H1 (cell line): Measurements from ENCODE around the gene SPEF2. TPM values are rescaled to one million over a fixed set of nuclear protein-coding genes. Genes with fewer than 3 reads are reported as not detected.

ENCODE experiments used
- ASH2L ChIP-seq: fragments of 200-600, 300-600 bp; sonication (generic); IDR thresholded peaks from one replicate; pipeline ENCODE4 v1.7.1; 2017; ENCODE audit warnings: low read length
- CEBPB ChIP-seq: IDR thresholded peaks from 2 replicates; pipeline ENCODE4 v1.6.1; 2012; ENCODE audit warnings: low read depth, low read length
- EGR1 ChIP-seq: IDR thresholded peaks from 2 replicates; pipeline ENCODE4 v1.6.1; 2011; ENCODE audit warnings: low read depth, low read length, borderline replicate concordance
- EZH2 ChIP-seq: fragments of 200-600 bp; sonication (generic); IDR thresholded peaks from 2 replicates; pipeline ENCODE4 v1.7.1; 2012; ENCODE audit warnings: low read depth, mild to moderate bottlenecking, moderate library complexity, low read length, inconsistent platforms; ENCODE audit not compliant: severe bottlenecking
- GABPA ChIP-seq: IDR thresholded peaks from 2 replicates; pipeline ENCODE4 v1.6.1; 2011; ENCODE audit warnings: mild to moderate bottlenecking, low read length, moderate library complexity, borderline replicate concordance; ENCODE audit not compliant: insufficient read depth
- JUND ChIP-seq: IDR thresholded peaks from 2 replicates; pipeline ENCODE4 v1.6.1; 2011; ENCODE audit warnings: mild to moderate bottlenecking, improper control_type of control experiment, low read length
- KDM1A ChIP-seq: fragments of 200-600, 300-600 bp; sonication (generic); IDR thresholded peaks from 2 replicates; pipeline ENCODE4 v1.7.1; 2016; ENCODE audit warnings: mild to moderate bottlenecking, low read length, borderline replicate concordance
- KDM4A ChIP-seq: IDR thresholded peaks from one replicate; pipeline ENCODE4 v1.7.1; 2012; ENCODE audit warnings: low read depth, mild to moderate bottlenecking, moderate library complexity, low read length, inconsistent platforms; ENCODE audit not compliant: severe bottlenecking
- KDM5A ChIP-seq: fragments of 200-600 bp; IDR thresholded peaks from 2 replicates; pipeline ENCODE4 v1.7.1; 2012; ENCODE audit warnings: mild to moderate bottlenecking, low read length, inconsistent platforms, mixed read lengths
- NANOG ChIP-seq: IDR thresholded peaks from 2 replicates; pipeline ENCODE4 v1.6.1; 2011; ENCODE audit warnings: low read length, low read depth, mild to moderate bottlenecking, inconsistent platforms; ENCODE audit not compliant: insufficient read depth, poor library complexity, severe bottlenecking
- NRF1 ChIP-seq: IDR thresholded peaks from 2 replicates; pipeline ENCODE4 v1.6.1; 2011; ENCODE audit warnings: mild to moderate bottlenecking, low read depth, low read length, improper control_type of control experiment
- POLR2AphosphoS5 ChIP-seq: IDR thresholded peaks from 2 replicates; pipeline ENCODE4 v1.6.1; 2011; ENCODE audit warnings: low read depth, low read length
- RNF2 ChIP-seq: fragments of 200-900, 300-1000 bp; sonication (generic); IDR thresholded peaks from 2 replicates; pipeline ENCODE4 v1.7.1; 2016; ENCODE audit warnings: borderline replicate concordance, low read depth, mild to moderate bottlenecking, antibody characterized with exemption, low read length; ENCODE audit not compliant: poor library complexity, severe bottlenecking; ENCODE audit errors: missing control alignments
- SAP30 ChIP-seq: fragments of 300-600 bp; sonication (generic); IDR thresholded peaks from 2 replicates; pipeline ENCODE4 v1.7.1; 2012; ENCODE audit warnings: low read length, moderate library complexity, mild to moderate bottlenecking, inconsistent platforms; ENCODE audit not compliant: insufficient read depth, insufficient replicate concordance
- SIN3A ChIP-seq, 2 experiments: IDR thresholded peaks in 1 of 2; conservative IDR thresholded peaks in 1 of 2; 2 replicates each; pipeline ENCODE4 v1.6.1; 2011 to 2012; ENCODE audit warnings: low read length in 2 of 2, improper control_type of control experiment in 1 of 2, low read depth in 1 of 2, mild to moderate bottlenecking in 1 of 2
- TEAD4 ChIP-seq: IDR thresholded peaks from 2 replicates; pipeline ENCODE4 v1.6.1; 2012; ENCODE audit warnings: low read depth, low read length, inconsistent platforms, mixed read lengths
- polyA plus RNA-seq, 7 experiments: library from polyadenylated mRNA; depleted of rRNA in 3 of 7; stranded (reverse) in 5 of 7; unstranded in 2 of 7; fragments of >200 nt in 5 of 7; fragments of 200-250 nt in 2 of 7; gene quantifications; 1 replicate in 5 of 7; 2 replicates in 1 of 7; 4 replicates in 1 of 7; pipeline versions ENCODE4 v1.2.1 to v1.2.3, GENCODE V29; 2011 to 2013; ENCODE audit warnings: missing spikeins in 2 of 7, mixed read lengths in 2 of 7
- total RNA-seq: library from RNA; stranded (reverse); fragmentation: NEBNext Ultra II Directional; extraction: Animal tissue kit (Norgen Biotek cat#: 25700); gene quantifications from 2 replicates; pipeline ENCODE4 v1.2.1, GENCODE V29; 2021
- TF ChIP-seq, protein P1 (sequence below): IDR thresholded peaks from 2 replicates; pipeline ENCODE4 v1.6.1; 2012; ENCODE audit warnings: inconsistent platforms
- TF ChIP-seq, protein P2 (sequence below): IDR thresholded peaks from 2 replicates; pipeline ENCODE4 v1.6.1; 2011; ENCODE audit warnings: low read length, improper control_type of control experiment

SPEF2 gene
- total and polyA plus RNA-seq, 2 of the 8 experiments (the other 6 are each of a cell fraction or from before 2014, with no cell fraction given), result 0.14 to 0.73 TPM

- TF ChIP-seq SAP30, result peak; percentile 96
- peak; percentile 72 for TF ChIP-seq KDM1A
- TF ChIP-seq ASH2L, result peak; percentile 64
- TF ChIP-seq, protein P1, sequence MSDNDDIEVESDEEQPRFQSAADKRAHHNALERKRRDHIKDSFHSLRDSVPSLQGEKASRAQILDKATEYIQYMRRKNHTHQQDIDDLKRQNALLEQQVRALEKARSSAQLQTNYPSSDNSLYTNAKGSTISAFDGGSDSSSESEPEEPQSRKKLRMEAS, result peak; percentile 28
- 0 out of 2 replicates have a peak, but pooled peaks have one; percentile 29 for TF ChIP-seq JUND
- TF ChIP-seq NANOG, result peak; percentile 72
- 0 out of 2 replicates have a peak, but pooled peaks have one; percentile 8 for TF ChIP-seq NRF1
- TF ChIP-seq RNF2, result no peak
- no peak for TF ChIP-seq KDM5A
- TF ChIP-seq EGR1, result peak; percentile 38; the same call in 1 of the 2 replicates
- TF ChIP-seq CEBPB, result no peak
- peak; percentile 81 for TF ChIP-seq KDM4A
- no peak for TF ChIP-seq GABPA
- no peak for TF ChIP-seq TEAD4
- TF ChIP-seq SIN3A (conservative IDR thresholded peaks at IDR 0.05 in 1 of 2, IDR thresholded peaks at IDR 0.05 in 1 of 2; ENCODE audit: low read depth in 1 of 2, low read length in 2 of 2), result peak; percentile 90 to 99
- TF ChIP-seq EZH2, result peak; percentile 49
- TF ChIP-seq POLR2AphosphoS5, result peak; percentile 70; the same call in 1 of the 2 replicates
- TF ChIP-seq, protein P2, sequence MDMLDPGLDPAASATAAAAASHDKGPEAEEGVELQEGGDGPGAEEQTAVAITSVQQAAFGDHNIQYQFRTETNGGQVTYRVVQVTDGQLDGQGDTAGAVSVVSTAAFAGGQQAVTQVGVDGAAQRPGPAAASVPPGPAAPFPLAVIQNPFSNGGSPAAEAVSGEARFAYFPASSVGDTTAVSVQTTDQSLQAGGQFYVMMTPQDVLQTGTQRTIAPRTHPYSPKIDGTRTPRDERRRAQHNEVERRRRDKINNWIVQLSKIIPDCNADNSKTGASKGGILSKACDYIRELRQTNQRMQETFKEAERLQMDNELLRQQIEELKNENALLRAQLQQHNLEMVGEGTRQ, result no peak
These were observed at the start of gene SPEF2 (continued) for GRCh38 chr5:35617435-35618303.
